ENCODE data around the gene TGIF1. TPM values are rescaled to one million over a fixed set of nuclear protein-coding genes. Genes with fewer than 3 reads are reported as not detected.

Gene TGIF1
- polyA plus RNA-seq, 1 donor, result 63.5 TPM

DNA sequence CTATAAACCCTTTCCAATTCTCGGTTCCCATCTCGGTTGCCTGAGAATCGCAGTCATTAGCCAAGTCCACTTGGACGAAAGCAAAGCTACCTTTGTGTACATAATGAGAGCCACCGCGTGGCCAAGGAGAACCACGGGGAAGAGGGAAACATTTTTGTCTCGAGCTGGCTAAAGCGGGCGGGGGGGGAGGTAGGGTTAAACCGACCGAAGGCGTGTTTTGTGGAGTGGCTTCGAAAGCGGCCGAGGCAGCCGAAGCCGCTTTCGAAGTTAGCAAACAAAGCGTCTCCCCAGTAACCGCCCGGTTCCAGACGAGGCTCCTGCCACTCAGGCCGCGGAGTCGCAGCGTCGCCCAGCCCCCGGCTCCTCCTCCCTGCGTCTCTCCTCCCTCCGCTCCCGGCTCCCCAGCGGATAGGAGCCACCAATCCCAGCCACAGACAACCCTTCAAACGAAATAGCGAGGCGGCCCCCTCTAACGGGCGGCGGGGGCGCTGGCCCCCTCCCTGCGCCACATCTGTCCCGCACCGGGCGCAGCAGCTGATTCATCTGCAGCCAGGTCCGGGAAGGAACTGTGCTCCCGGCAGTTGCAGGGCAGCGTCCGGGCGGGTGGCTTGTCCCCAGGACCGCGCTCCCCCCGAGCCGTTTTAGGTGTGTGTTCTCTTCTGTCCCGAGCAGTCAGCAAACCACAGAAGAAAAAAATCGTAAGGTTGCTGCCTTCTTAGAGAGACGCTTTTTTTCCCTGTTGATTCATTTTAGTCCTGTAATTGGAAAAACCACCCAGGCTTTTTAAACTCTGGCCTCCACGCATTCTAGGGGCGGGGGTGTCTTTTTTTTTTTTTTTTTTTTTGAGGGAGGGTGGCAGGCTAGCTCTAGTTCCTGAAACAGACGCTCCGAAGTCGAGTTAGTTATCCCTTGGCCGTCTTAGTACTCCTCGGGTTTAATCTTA, 1.8 kb upstream of the TGIF1 start:
- peak overlapping the region; percentile 96 for H3K27ac ChIP-seq (ENCODE audit: low read length)
- H3K4me1 ChIP-seq (ENCODE audit: control insufficient read depth, insufficient read depth, low read length), result peaks cover 13% of the 10 kb centered on the region
- H3K27me3 ChIP-seq (ENCODE audit: control insufficient read depth, insufficient read depth, low read length), result no peaks in the 10 kb centered on the region
- H3K36me3 ChIP-seq (ENCODE audit: control insufficient read depth, insufficient read depth, low read length), result no peaks in the 10 kb centered on the region
- H3K4me3 ChIP-seq (ENCODE audit: low read length), result peak overlapping the region; percentile 93
- peak; percentile 97 to 99 for DNase-seq
- WGBS (ENCODE audit: insufficient coverage, low lambda C conversion rate), result 0% methylated on average over 1 of the region's 63 CpGs
- H3K9me3 ChIP-seq (ENCODE audit: control insufficient read depth, low read depth, low read length), result peaks cover 3% of the 10 kb centered on the region

DNA sequence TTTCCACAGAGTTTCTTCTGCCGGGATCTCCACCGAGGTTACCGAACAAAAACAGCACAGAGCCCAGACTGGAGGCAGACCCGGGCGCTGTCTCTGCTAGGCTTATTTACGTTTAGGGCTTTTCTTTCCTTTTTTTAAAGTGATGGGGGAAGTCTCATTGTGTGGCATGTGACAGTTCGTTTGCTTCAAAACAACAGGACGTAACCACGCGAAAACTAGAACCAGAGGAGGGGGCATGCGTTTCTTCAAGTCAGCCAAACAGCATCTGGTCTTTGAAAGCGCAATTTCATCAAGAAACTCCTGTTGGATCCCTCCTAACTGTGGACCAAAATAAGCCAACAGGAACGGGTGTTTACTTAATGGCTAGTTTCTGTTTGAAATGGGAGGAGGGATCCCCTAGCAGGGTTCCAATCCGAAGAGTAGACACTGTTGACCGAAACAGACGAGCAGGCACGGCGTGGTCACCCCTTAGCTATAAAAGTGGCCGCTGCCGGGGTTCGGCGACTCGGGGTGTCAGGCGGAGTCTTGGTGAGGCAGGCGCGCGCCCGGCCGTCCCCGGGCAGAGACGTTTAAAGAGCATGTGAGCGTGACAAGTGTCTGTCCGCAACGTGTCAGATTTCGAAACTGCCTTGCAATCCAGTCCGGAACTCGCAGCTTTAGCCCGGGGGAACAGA, 997 bp upstream of the TGIF1 start:
- Histone ChIP-seq H3K27ac (ENCODE audit: low read length) (peak overlapping the region; percentile 96), H3K9me3 (ENCODE audit: control insufficient read depth, low read depth, low read length) (peaks cover 3% of the 10 kb centered on the region), H3K27me3 (ENCODE audit: control insufficient read depth, insufficient read depth, low read length) (no peaks in the 10 kb centered on the region), H3K36me3 (ENCODE audit: control insufficient read depth, insufficient read depth, low read length) (no peaks in the 10 kb centered on the region), H3K4me1 (ENCODE audit: control insufficient read depth, insufficient read depth, low read length) (peaks cover 13% of the 10 kb centered on the region), H3K4me3 (ENCODE audit: low read length) (peak overlapping the region; percentile 93)
- DNase-seq, result peak; percentile 85 to 91
- no CpG with 5 or more reads among the region's 38 CpGs for WGBS (ENCODE audit: insufficient coverage, low lambda C conversion rate)

DNA sequence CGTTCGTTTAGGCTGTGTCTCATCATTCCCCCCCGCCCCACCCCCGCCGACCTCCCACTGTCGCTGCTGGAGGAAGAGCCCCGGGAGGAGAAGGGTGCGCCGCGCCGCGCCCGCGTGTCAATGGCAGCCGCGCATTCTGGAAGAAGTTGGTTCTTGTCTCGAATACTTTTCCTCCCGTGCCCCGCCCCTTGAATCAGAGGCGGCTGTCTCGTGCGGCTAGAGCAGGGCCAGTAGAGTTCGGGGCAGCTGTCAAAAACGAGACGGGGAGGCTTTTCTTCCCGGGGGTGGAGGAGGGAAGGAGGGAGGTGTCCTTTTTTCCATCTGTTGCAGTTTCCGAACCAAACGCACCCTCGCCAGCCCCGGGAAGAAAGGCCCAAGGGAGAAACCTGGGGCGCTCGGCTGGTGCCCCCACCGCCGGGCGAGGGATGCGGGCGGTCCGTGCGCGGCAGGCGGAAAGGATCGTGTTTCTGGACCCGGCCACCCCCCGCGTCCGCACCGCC, 410 bp upstream of the TGIF1 start:
- no CpG with 5 or more reads among the region's 47 CpGs for whole genome bisulfite sequencing (ENCODE audit: insufficient coverage, low lambda C conversion rate)
- no peaks in the 10 kb centered on the region for H3K27me3 ChIP-seq (ENCODE audit: control insufficient read depth, insufficient read depth, low read length)
- DNase-seq, result peak in 1 of 2 donors; percentile 78
- H3K4me1 ChIP-seq (ENCODE audit: control insufficient read depth, insufficient read depth, low read length), result peaks cover 13% of the 10 kb centered on the region
- peaks cover 3% of the 10 kb centered on the region for H3K9me3 ChIP-seq (ENCODE audit: control insufficient read depth, low read depth, low read length)
- peak overlapping the region; percentile 93 for H3K4me3 ChIP-seq (ENCODE audit: low read length)
- no peaks in the 10 kb centered on the region for H3K36me3 ChIP-seq (ENCODE audit: control insufficient read depth, insufficient read depth, low read length)
- peak overlapping the region; percentile 96 for H3K27ac ChIP-seq (ENCODE audit: low read length)

DNA sequence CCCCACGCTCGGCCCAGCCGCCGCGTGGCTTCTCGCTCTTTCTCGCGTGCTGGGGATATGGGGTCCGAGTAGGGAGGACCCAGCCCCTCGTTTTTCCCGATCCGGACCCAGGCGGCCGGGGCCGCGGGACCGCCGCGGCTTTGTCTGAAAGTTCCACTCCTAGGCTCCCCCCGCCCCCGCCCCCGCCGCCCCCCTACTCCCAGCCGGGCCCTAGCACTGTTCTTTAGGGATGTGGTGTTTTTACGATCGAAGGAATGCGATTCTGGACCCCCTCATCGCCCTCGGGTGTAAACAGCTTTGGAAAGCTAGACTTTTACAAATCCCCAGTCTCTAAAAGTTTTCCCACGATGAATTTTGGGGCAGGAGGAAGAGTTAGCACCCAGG, 819 bp downstream of the TGIF1 start:
- H3K27me3 ChIP-seq (ENCODE audit: control insufficient read depth, insufficient read depth, low read length), result no peaks in the 10 kb centered on the region
- no CpG with 5 or more reads among the region's 30 CpGs for WGBS (ENCODE audit: insufficient coverage, low lambda C conversion rate)
- no peaks in the 10 kb centered on the region for H3K36me3 ChIP-seq (ENCODE audit: control insufficient read depth, insufficient read depth, low read length)
- peak overlapping the region; percentile 93 for H3K4me3 ChIP-seq (ENCODE audit: low read length)
- peaks cover 25% of the 10 kb centered on the region for H3K4me1 ChIP-seq (ENCODE audit: control insufficient read depth, insufficient read depth, low read length)
- H3K9me3 ChIP-seq (ENCODE audit: control insufficient read depth, low read depth, low read length), result peaks cover 3% of the 10 kb centered on the region
- peak overlapping the region; percentile 96 for H3K27ac ChIP-seq (ENCODE audit: low read length)
- no peak for DNase-seq

DNA sequence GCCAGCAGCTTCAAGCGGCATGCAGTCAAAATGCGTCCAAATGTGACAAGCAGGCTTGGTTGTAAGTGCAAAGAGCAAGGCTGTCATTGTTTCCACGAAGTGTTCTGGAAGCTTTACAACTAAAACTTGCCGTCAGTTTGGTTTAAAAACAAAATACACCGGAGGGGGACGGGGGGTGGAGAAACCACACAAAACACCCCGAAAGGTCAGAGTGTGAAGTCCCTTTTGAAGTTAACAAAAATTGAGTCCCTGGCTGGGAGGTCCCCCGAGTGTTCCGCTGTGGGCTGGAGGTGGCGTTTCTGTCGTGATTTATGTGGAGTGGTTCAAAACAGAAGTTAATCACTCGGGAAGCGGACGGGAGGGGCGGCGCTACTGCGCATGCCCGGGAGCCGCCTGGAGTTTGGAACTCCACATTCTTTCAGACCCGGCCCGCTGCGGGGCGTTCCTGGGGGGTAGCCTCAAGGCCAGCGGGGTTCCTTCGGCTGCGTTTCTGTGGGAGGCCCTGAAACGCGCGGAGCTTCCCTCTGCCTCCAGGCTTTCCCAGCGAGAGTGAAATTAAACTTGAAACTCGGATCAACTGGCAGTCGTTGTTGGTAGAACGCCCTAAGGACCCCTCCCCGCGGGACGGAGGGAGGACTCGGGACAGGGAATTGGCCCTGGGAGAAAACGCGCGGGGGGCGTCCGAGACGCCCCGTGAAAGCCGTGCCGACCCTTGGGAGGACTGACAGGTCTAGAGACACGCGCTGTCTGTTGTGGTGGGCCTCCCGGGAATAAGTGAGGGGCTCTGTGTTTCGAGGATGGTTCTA, 1.4 kb downstream of the TGIF1 start:
- DNase-seq, result peak; percentile 95
- H3K9me3 ChIP-seq (ENCODE audit: control insufficient read depth, low read depth, low read length), result peaks cover 3% of the 10 kb centered on the region
- H3K36me3 ChIP-seq (ENCODE audit: control insufficient read depth, insufficient read depth, low read length), result no peaks in the 10 kb centered on the region
- peaks cover 25% of the 10 kb centered on the region for H3K4me1 ChIP-seq (ENCODE audit: control insufficient read depth, insufficient read depth, low read length)
- WGBS (ENCODE audit: insufficient coverage, low lambda C conversion rate), result no CpG with 5 or more reads among the region's 50 CpGs
- peak overlapping the region; percentile 96 for H3K27ac ChIP-seq (ENCODE audit: low read length)
- H3K27me3 ChIP-seq (ENCODE audit: control insufficient read depth, insufficient read depth, low read length), result no peaks in the 10 kb centered on the region
- peak overlapping the region; percentile 93 for H3K4me3 ChIP-seq (ENCODE audit: low read length)

DNA sequence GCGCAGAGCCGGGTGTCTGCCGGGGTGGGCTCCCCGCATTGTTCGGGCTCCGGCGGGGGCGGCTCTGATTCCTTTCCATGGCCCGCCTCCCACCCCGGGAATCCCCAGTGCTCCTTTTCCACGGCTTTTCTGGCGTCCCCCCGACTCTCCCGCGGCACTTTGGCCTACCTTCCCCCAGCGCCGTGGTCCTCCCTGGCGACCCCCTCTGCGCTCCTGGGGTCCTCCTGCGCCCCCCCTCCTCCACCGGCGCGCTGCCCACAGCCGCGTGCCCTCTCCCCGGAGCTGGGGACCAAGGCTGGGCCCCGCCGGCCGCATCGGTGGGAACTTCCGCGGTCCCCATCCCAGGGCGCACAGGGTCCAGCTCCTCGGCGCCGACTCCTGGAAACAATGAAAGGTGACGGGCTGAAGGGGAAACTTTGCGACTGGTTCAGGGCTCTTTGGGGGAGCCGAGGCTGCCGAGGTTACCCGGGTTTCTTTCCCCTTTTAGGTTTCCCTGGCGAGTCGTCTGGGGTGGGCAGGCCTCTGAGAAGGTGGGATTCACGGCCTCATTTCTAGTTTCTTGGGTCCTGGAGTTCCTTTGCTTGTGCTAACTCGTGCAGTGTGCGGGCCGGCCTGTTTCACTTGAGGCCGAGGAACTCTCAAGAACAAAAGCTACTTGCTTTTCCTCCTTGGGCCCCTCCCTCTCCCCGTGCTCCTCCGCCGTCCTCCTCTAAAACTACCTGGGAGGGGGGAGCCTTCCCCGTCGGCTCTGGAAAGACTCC, 2.2 kb downstream of the TGIF1 start:
- peaks cover 3% of the 10 kb centered on the region for H3K9me3 ChIP-seq (ENCODE audit: control insufficient read depth, low read depth, low read length)
- H3K4me3 ChIP-seq (ENCODE audit: low read length), result peak overlapping the region; percentile 93
- peaks cover 18% of the 10 kb centered on the region for H3K4me1 ChIP-seq (ENCODE audit: control insufficient read depth, insufficient read depth, low read length)
- H3K27me3 ChIP-seq (ENCODE audit: control insufficient read depth, insufficient read depth, low read length), result no peaks in the 10 kb centered on the region
- no CpG with 5 or more reads among the region's 53 CpGs for WGBS (ENCODE audit: insufficient coverage, low lambda C conversion rate)
- peaks cover 2% of the 10 kb centered on the region for H3K36me3 ChIP-seq (ENCODE audit: control insufficient read depth, insufficient read depth, low read length)
- DNase-seq, result peak in 1 of 2 donors; percentile 79
- peak overlapping the region; percentile 96 for H3K27ac ChIP-seq (ENCODE audit: low read length)

DNA sequence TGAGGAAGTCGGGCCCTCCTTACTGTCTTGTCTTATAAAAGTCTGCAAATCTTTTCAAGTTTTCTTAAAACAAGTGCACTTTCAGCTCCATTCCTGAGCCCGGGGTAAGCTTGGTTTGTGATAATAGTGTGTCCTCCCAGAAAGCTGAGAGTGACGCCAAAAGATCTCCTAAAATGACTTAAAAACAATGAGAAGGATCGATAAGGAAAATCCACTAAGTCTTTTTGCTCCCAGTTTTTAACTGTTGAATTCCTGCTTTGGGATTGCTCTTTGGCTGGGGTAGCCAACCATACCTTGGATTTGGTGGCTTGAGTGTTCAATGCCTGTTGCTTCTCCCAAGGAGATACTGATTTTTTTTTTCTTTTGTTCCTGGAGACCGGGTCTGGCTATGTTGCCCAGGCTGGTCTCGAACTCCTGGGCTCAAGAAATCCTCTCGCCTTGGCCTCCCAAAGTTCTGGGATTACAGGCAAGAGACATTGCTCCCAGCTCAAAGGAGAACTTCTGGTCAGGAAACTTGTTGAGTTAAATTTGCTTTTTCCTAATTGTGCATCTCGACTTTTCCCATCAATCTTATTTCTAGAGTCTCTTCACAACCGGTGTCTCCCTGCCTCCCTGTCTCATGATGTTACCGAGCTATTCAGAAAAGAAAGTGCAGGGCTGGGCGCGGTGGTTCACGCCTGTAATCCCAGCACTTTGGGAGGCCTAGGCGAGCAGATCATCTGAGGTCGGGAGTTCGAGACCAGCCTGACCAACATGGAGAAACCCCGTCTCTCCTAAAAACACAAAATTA, 3.0 kb downstream of the TGIF1 start:
- Histone ChIP-seq H3K36me3 (ENCODE audit: control insufficient read depth, insufficient read depth, low read length) (peaks cover 10% of the 10 kb centered on the region), H3K4me1 (ENCODE audit: control insufficient read depth, insufficient read depth, low read length) (peaks cover 26% of the 10 kb centered on the region), H3K4me3 (ENCODE audit: low read length) (peak overlapping the region; percentile 93), H3K27me3 (ENCODE audit: control insufficient read depth, insufficient read depth, low read length) (no peaks in the 10 kb centered on the region), H3K9me3 (ENCODE audit: control insufficient read depth, low read depth, low read length) (peaks cover 3% of the 10 kb centered on the region), H3K27ac (ENCODE audit: low read length) (peak overlapping the region; percentile 96)
- peak in 1 of 2 donors; percentile 46 for DNase-seq
- no CpG with 5 or more reads among the region's 17 CpGs for WGBS (ENCODE audit: insufficient coverage, low lambda C conversion rate)

DNA sequence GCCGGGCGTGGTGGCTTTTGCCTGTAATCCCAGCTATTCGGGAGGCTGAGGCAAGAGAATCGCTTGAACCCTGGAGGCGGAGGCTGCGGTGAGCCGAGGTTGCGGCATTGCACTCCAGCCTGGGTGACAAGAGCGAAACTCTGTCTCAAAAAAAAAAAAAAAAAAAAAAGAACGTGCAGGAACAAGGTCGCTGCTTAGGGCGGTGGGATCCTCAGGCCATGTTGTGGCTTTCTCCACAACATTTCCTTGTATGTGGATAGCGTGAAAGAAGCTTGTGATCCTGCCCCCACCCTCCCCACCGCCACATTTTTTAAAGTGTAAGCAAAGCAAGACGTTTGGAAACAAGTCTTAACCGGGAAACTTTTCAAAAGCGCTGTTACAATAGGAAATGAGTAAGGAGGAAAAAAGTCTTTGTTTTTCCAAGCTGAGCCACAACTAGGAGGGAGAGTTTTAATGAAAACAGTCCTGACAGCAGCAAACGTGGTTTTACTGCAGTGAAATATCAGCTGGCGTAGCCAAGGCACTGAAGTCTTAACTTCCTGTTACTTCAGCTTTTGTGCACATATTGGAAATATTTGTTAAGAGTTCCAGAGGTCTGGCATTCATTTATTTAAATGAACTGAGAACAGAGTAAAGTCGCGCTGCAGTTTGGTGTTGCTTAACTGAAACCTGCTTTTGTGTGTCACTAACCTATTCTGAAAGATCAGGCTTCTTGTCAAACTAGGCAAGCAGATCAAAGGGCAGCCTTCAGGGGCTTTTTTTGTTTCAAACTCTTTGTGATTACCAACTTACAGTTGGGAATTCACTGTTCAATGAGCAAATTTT, 3.8 kb downstream of the TGIF1 start:
- Histone ChIP-seq H3K9me3 (ENCODE audit: control insufficient read depth, low read depth, low read length) (peaks cover 3% of the 10 kb centered on the region), H3K27me3 (ENCODE audit: control insufficient read depth, insufficient read depth, low read length) (no peaks in the 10 kb centered on the region), H3K27ac (ENCODE audit: low read length) (peak overlapping the region; percentile 96), H3K36me3 (ENCODE audit: control insufficient read depth, insufficient read depth, low read length) (peaks cover 16% of the 10 kb centered on the region), H3K4me3 (ENCODE audit: low read length) (peak overlapping the region; percentile 93), H3K4me1 (ENCODE audit: control insufficient read depth, insufficient read depth, low read length) (peaks cover 34% of the 10 kb centered on the region)
- peak; percentile 66 to 78 for DNase-seq
- 0% methylated on average over 2 of the region's 21 CpGs for WGBS (ENCODE audit: insufficient coverage, low lambda C conversion rate)
